Muscle layer of duodenum (tissue), 2 donors: ENCODE measurements around the gene EBF3.

ENCODE experiments used
- H3K27ac ChIP-seq: one replicate; pipeline ENCODE4 v1.7.0; 2013; ENCODE audit warnings: mild to moderate bottlenecking, low read length
- H3K27me3 ChIP-seq: one replicate; pipeline ENCODE4 v1.7.0; 2013; ENCODE audit warnings: low read depth, mild to moderate bottlenecking, control low read depth, low read length
- H3K36me3 ChIP-seq, 2 donors: one replicate each; pipeline ENCODE4 v1.7.0; 2013; ENCODE audit warnings: low read length in 2 of 2, control low read depth in 1 of 2, mild to moderate bottlenecking in 1 of 2; ENCODE audit not compliant: insufficient read depth in 2 of 2, control insufficient read depth in 1 of 2
- H3K4me1 ChIP-seq, 2 donors: one replicate each; pipeline ENCODE4 v1.7.0; 2013; ENCODE audit warnings: low read length in 2 of 2, mild to moderate bottlenecking in 2 of 2, control low read depth in 1 of 2, moderate library complexity in 1 of 2; ENCODE audit not compliant: insufficient read depth in 2 of 2, control insufficient read depth in 1 of 2
- H3K4me3 ChIP-seq, 2 donors: one replicate each; pipeline ENCODE4 v1.7.0; 2013; ENCODE audit warnings: low read length in 2 of 2, low read depth in 1 of 2, mild to moderate bottlenecking in 1 of 2
- H3K9me3 ChIP-seq, 2 donors: one replicate each; pipeline ENCODE4 v1.7.0; 2013; ENCODE audit warnings: low read length in 2 of 2, control low read depth in 1 of 2, mild to moderate bottlenecking in 1 of 2; ENCODE audit not compliant: control insufficient read depth in 1 of 2
- donor health status: healthy.

The EBF3 gene

GRCh38 chr10:129800796-129801340 lies 163.2 kb downstream of the EBF3 start:
- H3K9me3 ChIP-seq: peaks cover 22 to 38% of the 10 kb centered on the region in 2 donors

DNA sequence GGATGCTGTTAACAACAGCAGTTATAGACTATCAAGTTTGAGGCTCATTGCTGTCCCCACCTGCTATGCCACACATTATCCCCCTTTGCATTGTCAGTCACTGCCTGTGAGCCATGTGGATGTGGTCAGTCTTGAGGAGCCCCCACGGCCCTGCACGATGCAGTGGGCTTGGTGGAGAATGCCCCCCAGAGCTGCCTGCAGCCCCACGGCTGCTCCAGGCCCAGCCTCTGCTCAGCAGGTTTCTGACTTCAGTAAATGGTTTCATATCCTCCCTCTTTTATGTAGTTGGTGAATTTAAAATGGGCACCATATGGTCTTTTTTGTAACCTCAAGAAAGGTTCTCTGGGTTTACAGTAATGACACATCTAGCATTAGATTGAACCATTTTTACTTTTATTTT lies 164.1 kb downstream of the EBF3 start:
- H3K27ac ChIP-seq: no peak overlapping the region
- H3K36me3 ChIP-seq: no peaks in the 10 kb centered on the region
- H3K4me3 ChIP-seq: no peak overlapping the region
- no peaks in the 10 kb centered on the region for H3K27me3 ChIP-seq
- no peaks in the 10 kb centered on the region for H3K4me1 ChIP-seq
- peaks cover 21 to 30% of the 10 kb centered on the region in 2 donors for H3K9me3 ChIP-seq

More at GRCh38 chr10:129800796-129801340, 163.2 kb downstream of the EBF3 start:
- no peaks in the 10 kb centered on the region for H3K4me1 ChIP-seq
- no peaks in the 10 kb centered on the region for H3K36me3 ChIP-seq
- no peak overlapping the region for H3K4me3 ChIP-seq
- no peaks in the 10 kb centered on the region for H3K27me3 ChIP-seq
- H3K27ac ChIP-seq: no peak overlapping the region

DNA sequence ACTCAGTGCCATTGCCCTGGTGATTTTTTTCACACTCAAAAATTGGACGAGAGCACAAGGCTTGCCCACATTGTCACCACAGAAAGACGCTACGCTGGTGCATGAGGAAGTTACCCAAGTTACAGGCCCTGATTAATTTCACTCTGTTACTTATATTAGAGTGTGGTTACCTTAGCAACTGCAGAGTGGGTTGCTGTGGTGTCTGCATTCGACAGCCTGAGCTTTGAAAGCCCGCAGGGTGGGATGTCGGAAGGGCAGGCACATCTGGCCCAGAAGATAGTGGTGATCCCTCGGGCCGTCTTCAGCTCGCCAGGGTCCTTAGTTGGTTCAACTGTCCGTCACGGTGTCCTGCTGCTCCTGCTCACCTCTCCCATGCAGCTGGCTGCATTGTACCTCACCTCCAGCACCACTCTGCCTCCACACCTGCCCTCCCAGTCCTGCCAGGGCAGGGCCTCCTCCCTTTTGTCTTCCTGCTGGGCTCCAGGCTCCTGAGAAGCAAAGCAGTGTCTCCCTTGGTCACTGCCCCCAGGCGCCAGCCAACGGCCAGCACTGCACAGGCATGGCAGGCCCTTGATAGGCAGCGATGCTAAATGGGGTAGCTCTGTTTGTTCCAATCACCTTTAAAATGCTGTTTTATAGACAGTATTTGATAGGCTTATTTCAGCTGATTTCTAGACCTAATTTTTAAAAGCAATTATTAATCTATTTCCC lies 167.2 kb downstream of the EBF3 start:
- Histone ChIP-seq H3K4me3 (no peak overlapping the region), H3K36me3 (no peaks in the 10 kb centered on the region), H3K4me1 (no peaks in the 10 kb centered on the region), H3K27ac (no peak overlapping the region), H3K9me3 (peaks cover 5 to 28% of the 10 kb centered on the region in 2 donors), H3K27me3 (no peaks in the 10 kb centered on the region)

DNA sequence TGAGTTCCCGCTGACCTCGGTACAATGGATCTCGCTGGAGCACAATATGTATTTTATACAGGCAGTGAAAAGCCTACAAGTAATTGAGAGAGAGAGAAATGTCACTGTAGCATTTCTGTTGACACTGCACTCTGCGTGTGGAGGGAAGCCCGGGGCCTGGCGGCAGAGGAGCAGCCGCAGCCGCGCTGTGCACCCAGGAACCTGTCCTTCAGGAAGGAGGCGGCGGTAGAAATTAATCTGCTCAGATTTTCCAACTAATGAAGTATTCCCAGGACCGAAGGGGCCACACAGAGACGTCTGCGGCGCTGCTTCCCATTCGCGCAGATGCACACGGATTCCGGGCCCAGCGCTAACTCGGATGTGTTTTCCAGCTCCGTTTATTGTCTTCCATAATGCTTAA lies 170.1 kb downstream of the EBF3 start:
- no peaks in the 10 kb centered on the region for H3K36me3 ChIP-seq
- H3K4me3 ChIP-seq: no peak overlapping the region
- H3K27me3 ChIP-seq: no peaks in the 10 kb centered on the region
- H3K9me3 ChIP-seq: peaks cover 8 to 34% of the 10 kb centered on the region in 2 donors
- no peaks in the 10 kb centered on the region for H3K4me1 ChIP-seq
- no peak overlapping the region for H3K27ac ChIP-seq

DNA sequence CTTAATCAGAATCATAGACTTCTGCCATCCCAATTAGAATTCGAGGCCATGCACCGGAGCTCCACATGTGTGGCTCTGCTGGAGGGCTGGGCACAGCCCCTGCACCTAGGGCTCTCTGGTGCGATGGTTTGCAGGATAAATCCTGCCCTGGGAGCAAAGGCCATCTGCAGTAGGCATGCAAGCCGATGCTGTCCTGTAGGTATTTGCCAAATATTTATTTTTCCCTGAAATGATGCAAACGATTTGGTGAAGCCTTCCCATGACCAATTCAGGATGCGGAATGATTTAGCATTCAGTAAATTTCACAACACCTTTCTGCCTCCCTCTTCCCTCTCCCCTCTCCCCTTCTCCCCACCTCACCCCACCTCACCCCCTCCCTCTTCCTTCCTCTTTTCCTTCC lies 170.6 kb downstream of the EBF3 start:
- Histone ChIP-seq H3K27me3 (no peaks in the 10 kb centered on the region), H3K27ac (no peak overlapping the region), H3K9me3 (peaks cover 8 to 30% of the 10 kb centered on the region in 2 donors), H3K36me3 (no peaks in the 10 kb centered on the region), H3K4me1 (no peaks in the 10 kb centered on the region), H3K4me3 (no peak overlapping the region)

DNA sequence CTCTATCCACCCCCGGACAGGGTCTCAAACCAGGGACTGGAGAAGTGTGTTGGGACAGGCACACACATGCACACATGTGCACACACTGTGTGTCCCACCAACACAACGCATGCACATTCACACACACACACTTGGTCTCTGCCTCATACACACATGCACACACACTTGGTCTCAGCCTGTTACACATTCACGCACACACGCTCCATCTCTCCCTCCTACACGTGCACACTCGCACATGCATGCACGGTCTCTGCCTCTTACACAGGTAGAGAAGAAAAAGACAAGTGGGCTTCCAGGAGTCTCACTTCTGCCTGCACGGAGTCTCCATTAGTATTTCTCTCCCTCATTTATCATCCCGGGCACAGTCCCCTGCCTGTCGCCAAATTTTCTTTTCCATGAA lies 171.2 kb downstream of the EBF3 start:
- H3K4me3 ChIP-seq: no peak overlapping the region
- no peak overlapping the region for H3K27ac ChIP-seq
- peaks cover 6 to 25% of the 10 kb centered on the region in 2 donors for H3K9me3 ChIP-seq
- H3K27me3 ChIP-seq: no peaks in the 10 kb centered on the region
- H3K4me1 ChIP-seq: no peaks in the 10 kb centered on the region
- H3K36me3 ChIP-seq: no peaks in the 10 kb centered on the region

DNA sequence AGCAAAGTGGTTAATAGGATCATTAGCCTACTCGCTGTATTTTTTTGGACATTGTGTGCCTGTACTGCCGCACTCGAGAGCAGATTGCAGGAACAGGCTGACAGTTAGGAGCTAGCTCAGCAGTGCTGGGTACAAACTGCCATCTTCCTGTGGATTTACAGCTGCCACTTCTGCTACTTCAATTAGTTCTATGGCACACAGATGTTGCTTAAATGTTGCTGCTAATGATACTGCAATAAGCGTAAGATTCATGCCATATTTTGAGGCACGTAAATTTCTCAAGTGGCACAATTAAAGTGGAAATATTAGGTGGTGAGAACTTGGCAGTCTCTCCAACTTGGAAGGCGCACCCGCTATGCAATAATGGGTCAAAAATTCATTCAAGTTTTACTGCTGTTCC lies 171.9 kb downstream of the EBF3 start:
- no peaks in the 10 kb centered on the region for H3K4me1 ChIP-seq
- H3K9me3 ChIP-seq: peaks cover 4 to 28% of the 10 kb centered on the region in 2 donors
- no peak overlapping the region for H3K4me3 ChIP-seq
- H3K36me3 ChIP-seq: no peaks in the 10 kb centered on the region
- H3K27me3 ChIP-seq: no peaks in the 10 kb centered on the region
- no peak overlapping the region for H3K27ac ChIP-seq

GRCh38 chr10:129790715-129791446 lies 173.2 kb downstream of the EBF3 start:
- H3K36me3 ChIP-seq: no peaks in the 10 kb centered on the region
- H3K4me1 ChIP-seq: no peaks in the 10 kb centered on the region
- peaks cover 4 to 28% of the 10 kb centered on the region in 2 donors for H3K9me3 ChIP-seq
- H3K27me3 ChIP-seq: no peaks in the 10 kb centered on the region
- H3K27ac ChIP-seq: no peak overlapping the region
- H3K4me3 ChIP-seq: no peak overlapping the region

DNA sequence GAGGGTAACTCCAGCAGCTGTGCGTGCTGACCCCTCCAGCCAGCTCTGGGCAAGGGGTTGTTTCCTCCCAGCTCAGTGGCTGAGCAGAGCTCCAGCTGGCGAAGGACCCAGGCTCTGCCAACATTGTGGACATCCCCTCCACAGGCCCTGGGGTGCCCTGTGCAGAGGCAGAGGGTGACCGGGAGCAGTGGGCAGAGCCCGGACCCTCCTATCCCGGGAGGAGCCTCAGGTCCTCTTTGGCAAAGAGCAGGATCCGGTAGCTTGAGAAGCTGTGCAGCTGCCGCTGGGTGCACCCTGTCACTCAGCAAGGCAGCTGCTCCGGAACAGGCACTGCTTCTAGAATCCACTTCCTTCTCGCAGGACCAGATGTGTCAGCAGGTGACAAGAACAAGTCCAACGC lies 175.9 kb downstream of the EBF3 start:
- Histone ChIP-seq H3K36me3 (no peaks in the 10 kb centered on the region), H3K4me3 (no peak overlapping the region), H3K27me3 (no peaks in the 10 kb centered on the region), H3K27ac (no peak overlapping the region), H3K9me3 (peaks cover 4 to 26% of the 10 kb centered on the region in 2 donors), H3K4me1 (no peaks in the 10 kb centered on the region)

GRCh38 chr10:129787557-129787956 lies 176.5 kb downstream of the EBF3 start:
- H3K4me3 ChIP-seq: no peak overlapping the region
- H3K4me1 ChIP-seq: no peaks in the 10 kb centered on the region
- no peaks in the 10 kb centered on the region for H3K27me3 ChIP-seq
- no peak overlapping the region for H3K27ac ChIP-seq
- H3K9me3 ChIP-seq: peaks cover 4 to 20% of the 10 kb centered on the region in 2 donors
- H3K36me3 ChIP-seq: no peaks in the 10 kb centered on the region

GRCh38 chr10:129786216-129786615 lies 177.9 kb downstream of the EBF3 start:
- H3K4me3 ChIP-seq: no peak overlapping the region
- peaks cover 4 to 18% of the 10 kb centered on the region in 2 donors for H3K9me3 ChIP-seq
- no peak overlapping the region for H3K27ac ChIP-seq
- no peaks in the 10 kb centered on the region for H3K36me3 ChIP-seq
- no peaks in the 10 kb centered on the region for H3K4me1 ChIP-seq
- H3K27me3 ChIP-seq: no peaks in the 10 kb centered on the region
